Measurements from ENCODE around the gene CRAMP1.
A peak's percentile ranks its signal among the peaks of the same experiment; 100 is the strongest.

The CRAMP1 gene

GRCh38 chr16:1657841-1658240, 45.7 kb downstream of the CRAMP1 start:
- no peak for DNase-seq (ENCODE audit: low read depth)

GRCh38 chr16:1659031-1659430, 46.9 kb downstream of the CRAMP1 start:
- DNase-seq (ENCODE audit: low read depth), result no peak

- DNase-seq (ENCODE audit: low read depth), result no peak
Observed at GRCh38 chr16:1661826-1662225, 49.7 kb downstream of the CRAMP1 start.

- no peak for DNase-seq (ENCODE audit: low read depth)
Observed at GRCh38 chr16:1662543-1662942, 50.4 kb downstream of the CRAMP1 start.

- no peak for DNase-seq (ENCODE audit: low read depth)
Observed at GRCh38 chr16:1665829-1666228, 53.7 kb downstream of the CRAMP1 start.

GRCh38 chr16:1666316-1666715, 54.2 kb downstream of the CRAMP1 start:
- DNase-seq (ENCODE audit: low read depth), result no peak

GRCh38 chr16:1667271-1667670, 55.1 kb downstream of the CRAMP1 start:
- no peak for DNase-seq (ENCODE audit: low read depth)

GRCh38 chr16:1667916-1668315, 55.8 kb downstream of the CRAMP1 start:
- no peak for DNase-seq (ENCODE audit: low read depth)

- no peak for DNase-seq (ENCODE audit: low read depth)
Observed at GRCh38 chr16:1668612-1669319, 56.6 kb downstream of the CRAMP1 start.

GRCh38 chr16:1669698-1670097, 57.5 kb downstream of the CRAMP1 start:
- no peak for DNase-seq (ENCODE audit: low read depth)

- no peak for DNase-seq (ENCODE audit: low read depth)
Observed at GRCh38 chr16:1670371-1670770, 58.2 kb downstream of the CRAMP1 start.

- DNase-seq (ENCODE audit: low read depth), result no peak
Observed at GRCh38 chr16:1670866-1671265, 58.7 kb downstream of the CRAMP1 start.

GRCh38 chr16:1673424-1674151, 61.4 kb downstream of the CRAMP1 start:
- no peak for DNase-seq (ENCODE audit: low read depth)

- DNase-seq (ENCODE audit: low read depth), result no peak
Observed at GRCh38 chr16:1674306-1674705, 62.1 kb downstream of the CRAMP1 start.

- DNase-seq (ENCODE audit: low read depth), result no peak
Observed at GRCh38 chr16:1674751-1675664, 62.8 kb downstream of the CRAMP1 start.

- no peak for DNase-seq (ENCODE audit: low read depth)
Observed at GRCh38 chr16:1676661-1677060, 64.5 kb downstream of the CRAMP1 start.

- DNase-seq (ENCODE audit: low read depth), result no peak
Observed at GRCh38 chr16:1677339-1677738, 65.2 kb downstream of the CRAMP1 start.

- peak; percentile 96 for DNase-seq (ENCODE audit: low read depth)
Observed at GRCh38 chr16:1677942-1678499, 65.9 kb downstream of the CRAMP1 start, which contains the start of gene JPT2. JPT2 (plus strand) TSS chr16:1678279; CDS start chr16:1678313, 34 bp downstream.

GRCh38 chr16:1678500-1679098, 66.4 kb downstream of the CRAMP1 start:
- peak; percentile 30 for DNase-seq (ENCODE audit: low read depth)

- no peak for DNase-seq (ENCODE audit: low read depth)
Observed at GRCh38 chr16:1680361-1680760, 68.2 kb downstream of the CRAMP1 start.

GRCh38 chr16:1681032-1681431, 68.9 kb downstream of the CRAMP1 start:
- DNase-seq (ENCODE audit: low read depth), result no peak
